K562 (cell line): ENCODE results near the gene GPHN.

ENCODE experiments used
- CBFB ChIP-seq: sonication (generic); formaldehyde crosslinking; IDR thresholded peaks from 2 replicates; pipeline ENCODE4 v1.4.0; 2020; ENCODE audit warnings: mild to moderate bottlenecking, missing genetic modification reagents
- CTCF ChIP-seq, 3 experiments: IDR thresholded peaks in 2 of 3; conservative IDR thresholded peaks in 1 of 3; 2 replicates each; pipeline ENCODE4 v1.5.1; 2011 to 2012; ENCODE audit warnings: low read length in 3 of 3, mild to moderate bottlenecking in 3 of 3, control low read depth in 2 of 3, improper control_type of control experiment in 1 of 3, inconsistent platforms in 1 of 3, low read depth in 1 of 3, mixed read lengths in 1 of 3, moderate library complexity in 1 of 3; ENCODE audit not compliant: insufficient read depth in 2 of 3
- MXI1 ChIP-seq: IDR thresholded peaks from 2 replicates; pipeline ENCODE4 v1.6.1; 2011; ENCODE audit warnings: low read depth, mild to moderate bottlenecking, improper control_type of control experiment, low read length
- SNAPC5 ChIP-seq: fragments of 250-450 bp; sonication (Bioruptor Pico); IDR thresholded peaks from 2 replicates; pipeline ENCODE4 v1.8.0; 2021; ENCODE audit warnings: moderate library complexity, mild to moderate bottlenecking, inconsistent platforms
- USF2 ChIP-seq: sonication (generic); formaldehyde crosslinking; IDR thresholded peaks from 2 replicates; pipeline ENCODE4 v1.5.0; 2020; ENCODE audit warnings: missing genetic modification reagents

GRCh38 chr14:66916421-66916820 is 408.5 kb downstream of the GPHN start:
- TF ChIP-seq USF2 (CRISPR knock-in tag) (no peak), CTCF (IDR thresholded peaks at IDR 0.05 in 2 of 3, conservative IDR thresholded peaks at IDR 0.05 in 1 of 3; ENCODE audit: insufficient read depth in 2 of 3, low read depth in 1 of 3, low read length in 3 of 3) (no peak), CBFB (CRISPR knock-in tag) (no peak), MXI1 (no peak), SNAPC5 (CRISPR knock-in tag) (no peak)
